Neural crest cell (in vitro differentiated cells): ENCODE data around the gene AIRE. TPM values are rescaled to one million over a fixed set of nuclear protein-coding genes. Genes with fewer than 3 reads are reported as not detected.

ENCODE experiments used
- DNase-seq: peaks from one replicate; pipeline ENCODE4 v3.0.0; 2021; ENCODE audit warnings: low read depth, mixed read lengths, low spot score
- H3K27ac Mint-ChIP-seq: one replicate; pipeline ENCODE4 v1.8.0; 2021; ENCODE audit warnings: mild to moderate bottlenecking, mixed read lengths; ENCODE audit not compliant: unreplicated experiment
- H3K27me3 Mint-ChIP-seq: 2 replicates; pipeline ENCODE4 v1.8.0; 2021; ENCODE audit warnings: low read depth, mild to moderate bottlenecking, mixed read lengths
- H3K36me3 Mint-ChIP-seq: 2 replicates; pipeline ENCODE4 v1.8.0; 2021; ENCODE audit warnings: low read depth, mild to moderate bottlenecking, mixed read lengths
- H3K4me1 Mint-ChIP-seq: 2 replicates; pipeline ENCODE4 v1.8.0; 2021; ENCODE audit warnings: mixed read lengths
- H3K4me3 Mint-ChIP-seq: one replicate; pipeline ENCODE4 v1.8.0; 2021; ENCODE audit warnings: mild to moderate bottlenecking, mixed read lengths
- H3K9me3 Mint-ChIP-seq: 2 replicates; pipeline ENCODE4 v1.8.0; 2021; ENCODE audit warnings: mixed read lengths
- CTCF ChIP-seq: fragments of 200-600 bp; sonication (generic); conservative IDR thresholded peaks from 2 replicates; pipeline ENCODE4 v1.5.0; 2021; ENCODE audit warnings: antibody characterized with exemption, mild to moderate bottlenecking
- total RNA-seq: library from RNA; stranded (reverse); gene quantifications from 2 replicates; pipeline ENCODE4 v1.2.1, GENCODE V29; 2021

The AIRE gene
- total RNA-seq, 1 donor from 2014 or later, result not detected

- Mint-ChIP-seq H3K36me3 (peaks cover 3% of the 10 kb centered on the region), H3K4me1 (peaks cover 10% of the 10 kb centered on the region), H3K4me3 (peak overlapping the region; percentile 38), H3K27me3 (peaks cover 3% of the 10 kb centered on the region), H3K27ac (no peak overlapping the region), H3K9me3 (no peaks in the 10 kb centered on the region)
- no peak for DNase-seq
- TF ChIP-seq CTCF, result no peak
Observed at GRCh38 chr21:44332383-44332782, 46.7 kb downstream of the AIRE start.

- DNase-seq, result no peak
- peak overlapping the region; percentile 38 for H3K4me3 Mint-ChIP-seq
- H3K36me3 Mint-ChIP-seq, result peaks cover 3% of the 10 kb centered on the region
- H3K4me1 Mint-ChIP-seq, result peaks cover 16% of the 10 kb centered on the region
- TF ChIP-seq CTCF, result no peak
- H3K27ac Mint-ChIP-seq, result no peak overlapping the region
- H3K27me3 Mint-ChIP-seq, result peaks cover 3% of the 10 kb centered on the region
- H3K9me3 Mint-ChIP-seq, result no peaks in the 10 kb centered on the region
Observed at GRCh38 chr21:44332965-44333364, 47.3 kb downstream of the AIRE start.

DNA sequence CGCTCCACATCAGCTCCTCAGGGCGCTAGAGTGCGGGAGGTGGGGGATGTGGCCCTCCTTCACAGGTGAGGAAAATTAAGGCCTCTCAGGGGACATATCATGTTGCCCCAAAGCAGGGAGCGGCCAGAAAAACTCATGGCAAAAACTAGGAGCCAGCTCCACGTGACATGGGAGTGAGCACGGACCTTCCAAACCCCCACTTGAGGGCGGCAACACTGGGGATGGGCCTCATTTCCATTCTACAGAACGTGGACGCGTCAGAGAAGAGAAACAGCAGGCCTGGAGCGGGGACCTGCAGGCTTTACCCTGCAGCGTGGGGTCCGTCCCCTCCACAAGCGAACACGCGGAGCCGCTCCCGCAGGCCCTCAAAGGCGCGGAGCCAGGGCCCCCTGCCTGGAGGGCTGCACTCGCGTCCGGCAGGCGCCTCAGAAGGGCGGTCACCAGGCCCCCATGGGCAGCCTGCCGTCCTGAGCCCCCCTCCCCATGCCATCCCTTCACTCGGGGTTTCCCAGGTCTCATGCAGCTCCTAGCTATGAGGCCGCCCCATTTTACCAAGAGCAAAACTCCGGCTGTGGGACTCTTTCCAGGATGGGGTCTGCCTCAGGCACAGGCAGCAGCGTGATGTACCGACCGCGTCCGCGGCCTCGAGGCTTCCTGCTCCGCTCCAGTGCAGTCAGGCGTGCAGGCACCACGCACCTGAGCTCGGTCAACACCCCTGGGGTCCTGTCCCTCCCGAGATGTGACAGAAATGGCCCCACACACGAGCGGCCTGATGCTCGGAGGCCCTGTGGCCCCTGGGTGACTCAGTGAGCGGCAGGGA, 48.0 kb downstream of the AIRE start:
- H3K9me3 Mint-ChIP-seq, result no peaks in the 10 kb centered on the region
- H3K36me3 Mint-ChIP-seq, result peaks cover 3% of the 10 kb centered on the region
- TF ChIP-seq CTCF, result no peak
- no peak overlapping the region for H3K27ac Mint-ChIP-seq
- peaks cover 21% of the 10 kb centered on the region for H3K4me1 Mint-ChIP-seq
- DNase-seq, result no peak
- H3K4me3 Mint-ChIP-seq, result no peak overlapping the region
- H3K27me3 Mint-ChIP-seq, result peaks cover 3% of the 10 kb centered on the region

DNA sequence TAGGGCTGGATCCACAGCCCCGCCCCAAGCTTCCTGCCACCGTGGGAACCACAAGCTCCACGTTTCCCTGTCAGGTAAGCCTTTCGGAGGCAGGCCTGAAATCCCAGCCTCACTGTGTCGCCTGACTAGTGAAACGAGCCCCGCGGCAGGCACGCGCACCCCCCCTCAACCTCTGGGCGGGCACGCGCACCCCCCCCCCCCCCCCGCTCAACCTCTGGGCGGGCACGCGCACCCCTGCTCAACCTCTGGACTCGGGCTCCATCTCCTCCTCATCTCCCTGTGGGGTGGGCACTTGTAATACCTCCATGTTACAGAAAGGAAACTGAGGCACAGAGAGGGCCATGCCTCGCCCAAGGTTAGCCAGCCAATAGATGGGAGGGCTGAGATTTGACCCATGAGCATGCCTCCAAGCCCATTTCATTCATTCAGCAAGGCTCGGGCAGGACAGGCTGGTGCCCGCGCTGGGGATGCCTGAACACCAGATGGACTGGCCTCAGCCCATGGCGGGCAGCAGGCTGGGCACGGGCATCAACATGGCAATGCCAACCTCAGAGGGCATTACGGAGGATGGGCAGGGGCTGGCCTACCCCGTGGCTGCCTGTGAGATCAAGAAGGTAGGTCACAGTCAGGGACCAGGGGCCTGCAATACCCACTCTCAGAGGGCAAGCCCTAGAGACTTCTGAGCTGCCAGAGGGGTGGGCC, 48.8 kb downstream of the AIRE start:
- Mint-ChIP-seq H3K9me3 (no peaks in the 10 kb centered on the region), H3K4me3 (peak overlapping the region; percentile 51), H3K4me1 (peaks cover 23% of the 10 kb centered on the region)

More for the DNA sequence above, 48.8 kb downstream of the AIRE start:
- DNase-seq, result no peak
- peaks cover 3% of the 10 kb centered on the region for H3K27me3 Mint-ChIP-seq
- H3K36me3 Mint-ChIP-seq, result peaks cover 3% of the 10 kb centered on the region
- no peak for TF ChIP-seq CTCF
- no peak overlapping the region for H3K27ac Mint-ChIP-seq
